Ovary (tissue), 9 donors: Measurements from ENCODE around the gene TNFRSF1A. TPM values are rescaled to one million over a fixed set of nuclear protein-coding genes. Genes with fewer than 3 reads are reported as not detected.

Source experiments
- DNase-seq, 5 donors: peaks; one replicate each; pipeline ENCODE4 v3.0.0-alpha.2; 2019 to 2020
- H3K27ac ChIP-seq, 2 donors: fragments of 200-600 bp; one replicate each; pipeline versions ENCODE4 v1.5.1 to v1.8.0; 2019 to 2022
- H3K27me3 ChIP-seq: fragments of 200-600 bp; one replicate; pipeline ENCODE4 v1.8.0; 2022
- H3K36me3 ChIP-seq: fragments of 200-600 bp; sonication (generic); one replicate; pipeline ENCODE4 v1.5.1; 2019
- H3K4me1 ChIP-seq: one replicate; pipeline ENCODE4 v1.8.1; 2013; ENCODE audit warnings: mild to moderate bottlenecking, moderate library complexity; ENCODE audit not compliant: insufficient read depth
- H3K4me3 ChIP-seq: fragments of 200-600 bp; sonication (generic); one replicate; pipeline ENCODE4 v1.5.1; 2017
- H3K9me3 ChIP-seq, 2 donors: fragments of 200-600 bp in 1 of 2; sonication (generic) in 1 of 2; one replicate each; pipeline versions ENCODE4 v1.5.1 to v1.8.1; 2013 to 2019; ENCODE audit warnings: mild to moderate bottlenecking in 1 of 2, moderate library complexity in 1 of 2
- EP300 ChIP-seq: sonication (generic); formaldehyde crosslinking; IDR thresholded peaks from one replicate; pipeline ENCODE4 v1.6.1; 2017; ENCODE audit warnings: antibody characterized with exemption
- POLR2A ChIP-seq: fragments of 450-650 bp; IDR thresholded peaks from one replicate; pipeline ENCODE4 v1.6.1; 2017; ENCODE audit warnings: antibody characterized with exemption, mild to moderate bottlenecking, moderate library complexity
- WGBS, 3 donors: extraction: QIAGEN DNeasy Blood & Tissue Kit in 1 of 3; methylation state at CpG; one replicate each; pipeline versions ENCODE4 v1.1.5 to v1.1.7; 2013 to 2017; 5-methylcytosine and 5-hydroxymethylcytosine counted together
- intact Hi-C, 4 donors: fragments of 100-400 bp; cut with DNase I; formaldehyde crosslinking; loops; one replicate each; pipeline versions ENCODE4 v1.11.0 to v1.15.1; 2022 to 2023
- polyA plus RNA-seq, 2 donors: library from polyadenylated mRNA; stranded (reverse); fragments of 200-250 nt in 1 of 2; fragments of 350-450 nt in 1 of 2; fragmentation: Illumina TruSeq in 1 of 2; extraction: RNeasy Lipid Tissue Mini Kit (QIAGEN cat#74804) in 1 of 2; gene quantifications; one replicate each; pipeline ENCODE4 v1.2.3, GENCODE V29; 2013 to 2014
- total RNA-seq, 7 donors: library from RNA; depleted of rRNA in 2 of 7; stranded (reverse); fragments of >200 nt in 2 of 7; fragmentation: NEBNext Ultra II Directional in 3 of 7; extraction: Animal tissue kit (Norgen Biotek cat#: 25700) in 3 of 7; gene quantifications; one replicate each; pipeline versions ENCODE4 v1.1.0 to v1.2.4, GENCODE V29; 2016 to 2023
- TF ChIP-seq, protein P1 (sequence below), 3 donors: fragments of 450-650 bp in 2 of 3; fragments of 200-600 bp in 1 of 3; IDR thresholded peaks; one replicate each; pipeline versions ENCODE4 v1.5.1 to v1.8.0; 2016 to 2022; ENCODE audit warnings: antibody characterized with exemption in 3 of 3, mild to moderate bottlenecking in 1 of 3
- donor health status: DM: no; HTN: no; CAD: no; lungs with moderate emphysema.
- donor health status: DM: no; HTN: no; CAD: no.
- donor health status: Bipolar disorder and iron deficiency.
- donor health status: DM: yes; HTN: yes; CAD: no.
- donor health status: DM: no; HTN: no; CAD: no.
- donor health status: DM: yes; HTN: yes; CAD: no.

The TNFRSF1A gene
- total and polyA plus RNA-seq, 9 donors, result 92.8 to 274 (median 179) TPM

DNA sequence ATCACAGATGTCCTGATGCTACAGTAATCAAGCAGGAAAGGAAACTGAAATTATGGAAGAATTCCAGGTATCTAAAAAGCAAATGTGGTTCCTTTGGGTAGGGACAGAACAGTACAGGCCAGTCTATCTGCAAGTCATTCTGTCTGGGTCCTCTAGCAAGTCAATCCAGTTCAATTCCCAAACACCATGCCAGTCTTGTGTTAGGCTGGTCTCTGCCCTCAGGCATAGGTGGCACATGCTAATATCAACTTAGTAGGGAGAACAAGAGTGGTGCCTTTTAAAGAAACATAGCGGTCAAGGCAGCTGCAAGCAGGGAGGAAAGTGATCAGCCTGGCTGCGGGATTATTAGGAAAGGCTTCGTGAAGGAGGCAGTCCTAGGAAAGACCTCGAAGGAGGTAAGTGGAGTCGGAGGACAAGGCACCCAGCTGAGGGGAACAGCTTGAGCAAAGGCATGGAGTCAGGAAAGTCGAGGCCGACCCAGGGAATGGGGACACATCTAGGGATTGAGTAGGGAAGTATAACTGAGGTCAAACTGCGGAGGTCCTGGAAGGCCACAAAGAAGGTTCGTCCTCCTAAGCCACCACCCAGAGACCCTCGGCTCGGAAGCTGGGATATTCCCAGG, 35.2 kb downstream of the TNFRSF1A start:
- H3K9me3 ChIP-seq, result no peaks in the 10 kb centered on the region
- no peak for DNase-seq
- no peaks in the 10 kb centered on the region for H3K36me3 ChIP-seq
- WGBS, 3 donors, result 89 to 93% (median 92%) methylated on average over 11 of the region's 11 CpGs
- H3K27ac ChIP-seq, result no peak overlapping the region
- intact Hi-C loops, result no loop called here
- no peak overlapping the region for H3K4me3 ChIP-seq
- H3K27me3 ChIP-seq, result no peaks in the 10 kb centered on the region
- peaks cover 3% of the 10 kb centered on the region for H3K4me1 ChIP-seq
- TF ChIP-seq, protein P1, sequence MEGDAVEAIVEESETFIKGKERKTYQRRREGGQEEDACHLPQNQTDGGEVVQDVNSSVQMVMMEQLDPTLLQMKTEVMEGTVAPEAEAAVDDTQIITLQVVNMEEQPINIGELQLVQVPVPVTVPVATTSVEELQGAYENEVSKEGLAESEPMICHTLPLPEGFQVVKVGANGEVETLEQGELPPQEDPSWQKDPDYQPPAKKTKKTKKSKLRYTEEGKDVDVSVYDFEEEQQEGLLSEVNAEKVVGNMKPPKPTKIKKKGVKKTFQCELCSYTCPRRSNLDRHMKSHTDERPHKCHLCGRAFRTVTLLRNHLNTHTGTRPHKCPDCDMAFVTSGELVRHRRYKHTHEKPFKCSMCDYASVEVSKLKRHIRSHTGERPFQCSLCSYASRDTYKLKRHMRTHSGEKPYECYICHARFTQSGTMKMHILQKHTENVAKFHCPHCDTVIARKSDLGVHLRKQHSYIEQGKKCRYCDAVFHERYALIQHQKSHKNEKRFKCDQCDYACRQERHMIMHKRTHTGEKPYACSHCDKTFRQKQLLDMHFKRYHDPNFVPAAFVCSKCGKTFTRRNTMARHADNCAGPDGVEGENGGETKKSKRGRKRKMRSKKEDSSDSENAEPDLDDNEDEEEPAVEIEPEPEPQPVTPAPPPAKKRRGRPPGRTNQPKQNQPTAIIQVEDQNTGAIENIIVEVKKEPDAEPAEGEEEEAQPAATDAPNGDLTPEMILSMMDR (IDR thresholded peaks at IDR 0.05), result no peak
- no peak for TF ChIP-seq POLR2A

GRCh38 chr12:6306151-6306550, 35.7 kb downstream of the TNFRSF1A start:
- Histone ChIP-seq H3K27me3 (no peaks in the 10 kb centered on the region), H3K36me3 (no peaks in the 10 kb centered on the region), H3K4me3 (no peak overlapping the region), H3K9me3 (no peaks in the 10 kb centered on the region), H3K4me1 (peaks cover 3% of the 10 kb centered on the region), H3K27ac (no peak overlapping the region)
- TF ChIP-seq, protein P1 (IDR thresholded peaks at IDR 0.05), result no peak
- no peak for TF ChIP-seq EP300
- TF ChIP-seq POLR2A, result no peak
- 75 to 82% (median 79%) methylated on average over 6 of the region's 6 CpGs for WGBS, 3 donors
- intact Hi-C loops, result no loop called here
- DNase-seq, result no peak

DNA sequence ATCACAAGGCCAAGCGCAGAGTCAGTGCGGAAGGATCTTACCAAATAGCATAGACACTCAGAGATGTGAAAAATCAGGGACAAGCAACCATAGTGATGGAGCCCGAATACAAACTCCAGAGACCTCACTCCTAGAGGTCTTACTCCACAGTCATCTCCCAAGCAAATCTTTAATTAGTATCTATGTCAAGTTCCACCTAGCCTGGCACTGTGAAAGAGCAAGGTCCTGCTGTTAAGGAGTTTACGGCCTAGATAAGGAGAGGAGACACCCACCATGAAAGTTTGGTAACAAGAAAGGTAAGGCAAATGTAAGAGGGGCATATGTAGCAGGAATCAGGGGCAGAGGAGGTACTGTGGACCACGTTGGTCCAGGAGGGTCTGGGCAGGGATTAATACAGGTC, 38.8 kb downstream of the TNFRSF1A start:
- H3K27me3 ChIP-seq, result no peaks in the 10 kb centered on the region
- no peaks in the 10 kb centered on the region for H3K36me3 ChIP-seq
- H3K27ac ChIP-seq, result no peak overlapping the region
- H3K4me1 ChIP-seq, result no peaks in the 10 kb centered on the region
- intact Hi-C loops, result no loop called here
- TF ChIP-seq POLR2A (no peak), EP300 (no peak)
- TF ChIP-seq, protein P1 (IDR thresholded peaks at IDR 0.05), result no peak
- no peak for DNase-seq
- H3K4me3 ChIP-seq, result no peak overlapping the region
- WGBS, 3 donors, result 81 to 84% (median 82%) methylated on average over 5 of the region's 5 CpGs
- no peaks in the 10 kb centered on the region for H3K9me3 ChIP-seq

DNA sequence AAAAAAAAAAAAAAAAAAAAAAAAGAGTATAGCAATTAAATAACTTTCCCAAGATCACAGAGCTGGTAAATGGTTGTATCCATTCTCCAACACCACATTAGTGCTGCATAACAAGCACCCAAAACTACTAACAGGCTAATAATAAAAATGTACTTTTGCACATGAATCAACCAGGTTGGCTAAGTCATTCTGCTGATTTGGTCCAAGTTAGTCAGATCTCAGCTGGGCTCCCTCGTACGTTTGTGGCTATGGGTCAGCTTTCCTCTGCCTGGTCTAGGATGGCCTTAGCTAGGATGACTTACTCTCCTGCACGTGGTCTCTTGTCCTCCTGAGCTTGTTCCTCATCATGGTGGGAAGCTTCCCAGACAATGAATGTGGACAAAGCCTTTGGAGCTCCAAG, 39.3 kb downstream of the TNFRSF1A start:
- no peaks in the 10 kb centered on the region for H3K36me3 ChIP-seq
- DNase-seq, result no peak
- no peaks in the 10 kb centered on the region for H3K9me3 ChIP-seq
- no peaks in the 10 kb centered on the region for H3K27me3 ChIP-seq
- intact Hi-C loops, result no loop called here
- WGBS, 3 donors, result 71 to 85% (median 85%) methylated on average over 3 of the region's 3 CpGs
- no peak overlapping the region for H3K4me3 ChIP-seq
- H3K4me1 ChIP-seq, result no peaks in the 10 kb centered on the region
- no peak for TF ChIP-seq POLR2A
- TF ChIP-seq, protein P1 (IDR thresholded peaks at IDR 0.05), result no peak
- TF ChIP-seq EP300, result no peak
- no peak overlapping the region for H3K27ac ChIP-seq
